Purkinje cell (primary cell): Measurements from ENCODE around the gene NRXN3. TPM values are rescaled to one million over a fixed set of nuclear protein-coding genes. Genes with fewer than 3 reads are reported as not detected.

ENCODE experiments used
- polyA plus RNA-seq: library from polyadenylated mRNA; unstranded; fragments of >200 nt; fragmentation: Nextera tagmentation; gene quantifications from 2 replicates; pipeline ENCODE4 v1.2.1, GENCODE V29; 2014

Gene NRXN3
- polyA plus RNA-seq, result 113 and 120 TPM in 2 replicates

DNA sequence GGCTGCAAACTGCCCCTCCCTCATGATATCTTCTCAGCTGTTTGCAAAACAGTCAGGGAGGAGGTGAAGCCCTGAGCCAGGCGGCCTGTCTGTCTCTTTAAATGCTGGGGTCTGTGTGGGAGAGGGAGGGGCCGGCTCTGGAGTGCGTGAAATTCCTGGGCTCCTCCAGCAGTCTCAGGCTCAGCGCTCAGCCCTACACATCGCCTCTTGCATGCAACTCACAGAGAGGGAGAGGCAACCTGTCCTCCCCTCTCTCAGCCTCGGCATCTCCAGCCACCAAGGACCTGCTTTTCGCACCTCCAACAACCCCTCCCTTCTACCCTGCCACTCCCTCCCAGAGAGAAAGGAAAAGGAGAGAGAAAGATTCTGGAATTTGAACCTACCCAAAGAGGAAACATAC is at the start of gene NRXN3:
Gene NRXN3, plus strand, starts transcription at position 171 of the 400 bp plus-strand sequence. CDS start 72,721 bp downstream, outside the sequence.

